Measurements from ENCODE around the gene CD209.

DNA sequence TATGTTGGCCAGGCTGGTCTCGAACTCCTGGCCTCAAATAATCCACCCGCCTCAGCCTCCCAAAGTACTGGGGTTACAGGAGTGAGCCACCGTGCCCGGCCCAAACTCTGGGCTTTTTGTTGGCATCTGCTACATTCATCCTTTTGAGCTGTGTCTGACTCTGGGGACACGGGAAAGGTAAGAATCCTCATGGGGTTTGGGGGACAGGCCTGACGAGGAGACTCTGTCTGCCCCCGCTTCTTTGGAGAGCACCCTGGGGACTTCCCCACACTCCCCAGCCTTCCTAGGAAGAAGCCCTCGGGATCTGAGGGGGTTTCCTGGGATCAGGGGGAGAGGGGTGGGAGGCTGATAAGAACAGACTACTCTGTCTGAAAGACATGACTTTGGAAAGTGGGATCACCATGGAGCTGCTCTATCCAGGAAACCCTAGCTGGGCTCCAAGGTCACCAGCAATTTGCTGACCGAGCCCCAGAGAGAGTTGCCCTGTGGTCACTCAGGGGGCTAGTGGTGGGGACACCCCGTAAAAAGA lies 37.3 kb downstream of the CD209 start:
- TF ChIP-seq, protein P1, sequence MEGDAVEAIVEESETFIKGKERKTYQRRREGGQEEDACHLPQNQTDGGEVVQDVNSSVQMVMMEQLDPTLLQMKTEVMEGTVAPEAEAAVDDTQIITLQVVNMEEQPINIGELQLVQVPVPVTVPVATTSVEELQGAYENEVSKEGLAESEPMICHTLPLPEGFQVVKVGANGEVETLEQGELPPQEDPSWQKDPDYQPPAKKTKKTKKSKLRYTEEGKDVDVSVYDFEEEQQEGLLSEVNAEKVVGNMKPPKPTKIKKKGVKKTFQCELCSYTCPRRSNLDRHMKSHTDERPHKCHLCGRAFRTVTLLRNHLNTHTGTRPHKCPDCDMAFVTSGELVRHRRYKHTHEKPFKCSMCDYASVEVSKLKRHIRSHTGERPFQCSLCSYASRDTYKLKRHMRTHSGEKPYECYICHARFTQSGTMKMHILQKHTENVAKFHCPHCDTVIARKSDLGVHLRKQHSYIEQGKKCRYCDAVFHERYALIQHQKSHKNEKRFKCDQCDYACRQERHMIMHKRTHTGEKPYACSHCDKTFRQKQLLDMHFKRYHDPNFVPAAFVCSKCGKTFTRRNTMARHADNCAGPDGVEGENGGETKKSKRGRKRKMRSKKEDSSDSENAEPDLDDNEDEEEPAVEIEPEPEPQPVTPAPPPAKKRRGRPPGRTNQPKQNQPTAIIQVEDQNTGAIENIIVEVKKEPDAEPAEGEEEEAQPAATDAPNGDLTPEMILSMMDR (IDR thresholded peaks at IDR 0.05), result no peak
- no peak for TF ChIP-seq POLR2A (IDR thresholded peaks at IDR 0.05)

Measured in uterus (tissue), 2 donors.